ENCODE measurements around the gene EEF1A2.
"Not testable (repeated sequence)": the region's sequence is repeated elsewhere in the genome, so short reads cannot be mapped to it uniquely, and the experiment has no call there.

DNA sequence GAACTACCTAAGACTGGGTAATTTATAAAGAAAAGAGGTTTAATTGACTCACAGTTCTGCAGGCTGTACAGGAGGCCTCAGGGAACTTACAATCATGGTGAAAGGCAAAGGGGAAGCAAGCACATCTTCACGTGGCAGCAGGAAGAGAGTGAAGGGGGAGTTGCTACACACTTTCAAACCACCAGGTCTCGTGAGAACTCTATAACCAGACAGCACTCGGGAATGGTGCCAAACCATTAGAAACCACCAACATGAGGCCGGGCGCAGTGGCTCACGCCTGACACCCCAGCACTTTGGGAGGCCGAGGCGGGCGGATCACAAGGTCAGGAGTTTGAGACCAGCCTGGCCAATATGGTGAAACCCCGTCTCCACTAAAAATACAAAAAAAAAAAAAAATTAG is 15.6 kb upstream of the EEF1A2 start:
- TF ChIP-seq, protein P1, sequence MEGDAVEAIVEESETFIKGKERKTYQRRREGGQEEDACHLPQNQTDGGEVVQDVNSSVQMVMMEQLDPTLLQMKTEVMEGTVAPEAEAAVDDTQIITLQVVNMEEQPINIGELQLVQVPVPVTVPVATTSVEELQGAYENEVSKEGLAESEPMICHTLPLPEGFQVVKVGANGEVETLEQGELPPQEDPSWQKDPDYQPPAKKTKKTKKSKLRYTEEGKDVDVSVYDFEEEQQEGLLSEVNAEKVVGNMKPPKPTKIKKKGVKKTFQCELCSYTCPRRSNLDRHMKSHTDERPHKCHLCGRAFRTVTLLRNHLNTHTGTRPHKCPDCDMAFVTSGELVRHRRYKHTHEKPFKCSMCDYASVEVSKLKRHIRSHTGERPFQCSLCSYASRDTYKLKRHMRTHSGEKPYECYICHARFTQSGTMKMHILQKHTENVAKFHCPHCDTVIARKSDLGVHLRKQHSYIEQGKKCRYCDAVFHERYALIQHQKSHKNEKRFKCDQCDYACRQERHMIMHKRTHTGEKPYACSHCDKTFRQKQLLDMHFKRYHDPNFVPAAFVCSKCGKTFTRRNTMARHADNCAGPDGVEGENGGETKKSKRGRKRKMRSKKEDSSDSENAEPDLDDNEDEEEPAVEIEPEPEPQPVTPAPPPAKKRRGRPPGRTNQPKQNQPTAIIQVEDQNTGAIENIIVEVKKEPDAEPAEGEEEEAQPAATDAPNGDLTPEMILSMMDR (IDR thresholded peaks at IDR 0.05; ENCODE audit: insufficient read depth, low read depth, low read length) = not testable (repeated sequence)
- TF ChIP-seq EZH2 (IDR thresholded peaks at IDR 0.05; ENCODE audit: insufficient read depth, low read length) = not testable (repeated sequence)

All from astrocyte (in vitro differentiated cells and primary cell).